Liver (tissue), 9 donors: Measurements from ENCODE around the gene MZT2B. TPM values are rescaled to one million over a fixed set of nuclear protein-coding genes. Genes with fewer than 3 reads are reported as not detected.
"Not testable (repeated sequence)": the region's sequence is repeated elsewhere in the genome, so short reads cannot be mapped to it uniquely, and the experiment has no call there.

Experiments
- DNase-seq: peaks from one replicate; pipeline ENCODE4 v3.0.0-alpha.2; 2017; ENCODE audit warnings: low spot score
- H3K27ac ChIP-seq, 2 donors: one replicate each; pipeline ENCODE4 v1.7.0; 2013; ENCODE audit warnings: inconsistent platforms in 2 of 2, low read length in 2 of 2, control low read depth in 1 of 2, low read depth in 1 of 2, mild to moderate bottlenecking in 1 of 2
- H3K27me3 ChIP-seq, 4 donors: one replicate each; pipeline versions ENCODE4 v1.6.1 to v1.7.0; 2013; ENCODE audit warnings: low read length in 3 of 4, inconsistent platforms in 1 of 4, mild to moderate bottlenecking in 1 of 4, moderate library complexity in 1 of 4; ENCODE audit not compliant: control insufficient read depth in 4 of 4, insufficient read depth in 4 of 4
- H3K36me3 ChIP-seq, 4 donors: one replicate each; pipeline versions ENCODE4 v1.6.1 to v1.7.0; 2013; ENCODE audit warnings: low read length in 3 of 4, mild to moderate bottlenecking in 3 of 4, low read depth in 1 of 4, moderate library complexity in 1 of 4; ENCODE audit not compliant: control insufficient read depth in 4 of 4, insufficient read depth in 3 of 4
- H3K4me1 ChIP-seq, 4 donors: one replicate each; pipeline versions ENCODE4 v1.6.1 to v1.7.0; 2013; ENCODE audit warnings: low read length in 3 of 4, mild to moderate bottlenecking in 3 of 4, moderate library complexity in 1 of 4; ENCODE audit not compliant: control insufficient read depth in 4 of 4, insufficient read depth in 4 of 4
- H3K4me3 ChIP-seq, 3 donors: one replicate each; pipeline versions ENCODE4 v1.6.1 to v1.7.0; 2013; ENCODE audit warnings: low read length in 3 of 3, control low read depth in 1 of 3, low read depth in 1 of 3, mild to moderate bottlenecking in 1 of 3
- H3K9ac ChIP-seq, 2 donors: one replicate each; pipeline ENCODE4 v1.7.0; 2013; ENCODE audit warnings: low read length in 2 of 2, mild to moderate bottlenecking in 2 of 2, moderate library complexity in 2 of 2, control low read depth in 1 of 2, low read depth in 1 of 2
- H3K9me3 ChIP-seq, 4 donors: one replicate each; pipeline versions ENCODE4 v1.6.1 to v1.7.0; 2013; ENCODE audit warnings: low read length in 3 of 4; ENCODE audit not compliant: control insufficient read depth in 4 of 4
- ATF3 ChIP-seq: IDR thresholded peaks from 2 replicates; pipeline ENCODE4 v1.6.1; 2016; ENCODE audit warnings: antibody characterized with exemption
- EGR1 ChIP-seq, 2 donors: IDR thresholded peaks; 2 replicates each; pipeline ENCODE4 v1.6.1; 2016 to 2018; ENCODE audit warnings: antibody characterized with exemption in 2 of 2, low read depth in 2 of 2
- HNF4A ChIP-seq, 2 donors: conservative IDR thresholded peaks; 2 replicates each; pipeline ENCODE4 v1.6.1; 2016; ENCODE audit warnings: antibody characterized with exemption in 2 of 2, mild to moderate bottlenecking in 2 of 2
- RAD21 ChIP-seq, 2 donors: IDR thresholded peaks; 2 replicates each; pipeline ENCODE4 v1.6.1; 2016; ENCODE audit warnings: antibody characterized with exemption in 2 of 2, mild to moderate bottlenecking in 2 of 2
- RXRA ChIP-seq, 2 donors: IDR thresholded peaks; 2 replicates each; pipeline ENCODE4 v1.6.1; 2017 to 2018; ENCODE audit warnings: antibody characterized with exemption in 2 of 2, mild to moderate bottlenecking in 1 of 2
- WGBS: extraction: QIAGEN DNeasy Blood & Tissue Kit; methylation state at CpG from one replicate; pipeline ENCODE4 v1.1.7; 2013; 5-methylcytosine and 5-hydroxymethylcytosine counted together
- polyA plus RNA-seq, 2 donors: library from polyadenylated mRNA; stranded (reverse) in 1 of 2; unstranded in 1 of 2; fragments of 200-250 nt in 1 of 2; fragments of >200 nt in 1 of 2; fragmentation: Nextera tagmentation in 1 of 2; extraction: Ambion mirVana in 1 of 2; gene quantifications; one replicate each; pipeline versions ENCODE4 v1.2.1 to v1.2.3, GENCODE V29; 2013 to 2015
- total RNA-seq, 2 donors: library from RNA; depleted of rRNA; stranded (reverse); fragments of >200 nt; gene quantifications; one replicate each; pipeline ENCODE4 v1.2.3, GENCODE V29; 2014
- TF ChIP-seq, protein P1 (sequence below): IDR thresholded peaks from 2 replicates; pipeline ENCODE4 v1.6.1; 2016; ENCODE audit warnings: antibody characterized with exemption, mild to moderate bottlenecking
- donor health status: healthy.
- donor health status: healthy.
- donor health status: healthy.
- donor health status: healthy.
- donor health status: healthy.

The MZT2B gene
- total and polyA plus RNA-seq, 4 donors = 32.0 to 143 (median 120) TPM

DNA sequence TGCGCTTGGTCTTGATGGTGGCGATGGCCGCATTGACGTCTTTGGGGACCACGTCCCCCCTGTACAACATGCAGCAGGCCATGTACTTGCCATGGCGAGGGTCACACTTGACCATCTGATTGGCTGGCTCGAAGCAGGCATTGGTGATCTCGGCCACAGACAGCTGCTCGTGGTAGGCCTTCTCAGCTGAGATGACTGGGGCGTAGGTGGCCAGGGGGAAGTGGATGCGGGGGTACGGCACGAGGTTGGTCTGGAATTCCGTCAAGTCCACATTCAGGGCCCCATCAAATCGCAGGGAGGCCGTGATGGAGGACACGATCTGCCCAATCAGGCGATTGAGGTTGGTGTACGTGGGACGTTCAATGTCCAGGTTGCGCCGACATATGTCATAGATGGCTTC is 11.8 kb downstream of the MZT2B start:
- H3K27me3 ChIP-seq, H3K27ac ChIP-seq, H3K9me3 ChIP-seq, H3K4me3 ChIP-seq, H3K4me1 ChIP-seq, H3K9ac ChIP-seq, H3K36me3 ChIP-seq, DNase-seq: not testable (repeated sequence)
- 89% methylated on average over 22 of the region's 22 CpGs for WGBS

DNA sequence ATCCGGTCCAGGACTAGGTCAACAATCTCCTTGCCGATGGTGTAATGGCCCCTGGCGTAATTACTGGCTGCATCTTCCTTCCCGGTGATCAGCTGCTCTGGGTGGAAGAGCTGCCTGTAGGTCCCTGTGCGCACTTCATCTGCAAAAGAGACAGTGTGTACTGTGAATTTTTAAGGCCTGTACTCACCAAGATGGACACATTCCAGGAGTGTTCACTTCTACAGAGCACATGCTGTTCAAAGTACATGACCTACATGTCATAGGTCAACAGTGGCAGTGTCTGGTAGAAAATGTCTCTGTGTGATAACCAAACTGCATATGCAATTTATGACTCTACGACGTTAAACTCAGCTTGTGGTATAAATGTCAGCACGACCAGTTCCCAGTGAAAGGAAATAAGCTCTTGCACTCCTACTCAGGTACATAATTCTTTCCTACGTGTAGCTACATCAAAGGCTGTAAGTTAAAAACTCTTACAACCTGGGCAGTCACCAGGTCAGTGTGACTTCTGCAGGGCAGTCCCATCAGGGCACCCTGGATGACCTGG is 13.1 kb downstream of the MZT2B start:
- 70% methylated on average over 9 of the region's 9 CpGs for WGBS
- DNase-seq, H3K9ac ChIP-seq, H3K27me3 ChIP-seq, H3K9me3 ChIP-seq, H3K36me3 ChIP-seq, H3K4me3 ChIP-seq, H3K27ac ChIP-seq, H3K4me1 ChIP-seq: not testable (repeated sequence)
- TF ChIP-seq HNF4A (conservative IDR thresholded peaks at IDR 0.05) (peak in 1 of 2 donors; percentile 58), RXRA (IDR thresholded peaks at IDR 0.05) (peak in 1 of 2 donors; percentile 24)

GRCh38 chr2:130196052-130196451 is 14.0 kb downstream of the MZT2B start:
- not testable (repeated sequence) for H3K9ac ChIP-seq, H3K4me1 ChIP-seq, H3K4me3 ChIP-seq, H3K9me3 ChIP-seq, H3K36me3 ChIP-seq, H3K27ac ChIP-seq, H3K27me3 ChIP-seq, DNase-seq
- WGBS = 92% methylated on average over 10 of the region's 13 CpGs

DNA sequence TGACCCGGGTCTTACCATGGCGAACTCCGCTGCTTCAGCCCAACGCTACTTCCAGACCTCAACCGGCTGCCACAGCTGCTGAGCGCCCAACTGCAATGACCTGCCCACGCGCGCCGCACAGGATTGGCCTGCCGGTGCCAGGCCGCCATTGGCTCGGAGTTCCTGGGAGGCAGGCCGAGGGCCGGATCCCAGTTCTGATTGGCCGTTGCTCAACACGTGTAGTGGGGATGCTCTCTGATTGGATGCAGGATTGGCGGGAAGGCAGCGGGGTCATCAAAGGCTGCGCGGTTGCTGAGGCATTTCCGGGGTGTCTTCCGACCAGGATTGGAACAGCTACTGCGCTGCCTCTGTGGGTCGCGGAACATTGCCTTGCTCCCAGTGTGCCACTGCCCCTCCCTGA is 16.3 kb downstream of the MZT2B start, which contains the start of gene TUBA3E:
TSS of gene TUBA3E (minus strand) at position 97 of the 400 bp plus-strand sequence. CDS start at position 18, 79 bp downstream.
- no peaks in the 10 kb centered on the region for H3K9me3 ChIP-seq
- WGBS = 98% methylated on average over 26 of the region's 26 CpGs
- no peaks in the 10 kb centered on the region for H3K4me1 ChIP-seq

GRCh38 chr2:130202518-130202917 is 20.5 kb downstream of the MZT2B start:
- H3K27me3 ChIP-seq, H3K9ac ChIP-seq, H3K9me3 ChIP-seq, H3K4me3 ChIP-seq, H3K4me1 ChIP-seq, H3K36me3 ChIP-seq, H3K27ac ChIP-seq: not testable (repeated sequence)
- 25% methylated on average over 5 of the region's 7 CpGs for WGBS
- DNase-seq = peak; percentile 55

More for the DNA sequence above, 16.3 kb downstream of the MZT2B start, which contains the start of gene TUBA3E:
- H3K36me3 ChIP-seq = no peaks in the 10 kb centered on the region
- TF ChIP-seq RAD21 (IDR thresholded peaks at IDR 0.05) (no peak), RXRA (IDR thresholded peaks at IDR 0.05) (no peak), EGR1 (IDR thresholded peaks at IDR 0.05; ENCODE audit: low read depth in 2 of 2) (no peak), HNF4A (conservative IDR thresholded peaks at IDR 0.05) (no peak), ATF3 (no peak)
- TF ChIP-seq, protein P1, sequence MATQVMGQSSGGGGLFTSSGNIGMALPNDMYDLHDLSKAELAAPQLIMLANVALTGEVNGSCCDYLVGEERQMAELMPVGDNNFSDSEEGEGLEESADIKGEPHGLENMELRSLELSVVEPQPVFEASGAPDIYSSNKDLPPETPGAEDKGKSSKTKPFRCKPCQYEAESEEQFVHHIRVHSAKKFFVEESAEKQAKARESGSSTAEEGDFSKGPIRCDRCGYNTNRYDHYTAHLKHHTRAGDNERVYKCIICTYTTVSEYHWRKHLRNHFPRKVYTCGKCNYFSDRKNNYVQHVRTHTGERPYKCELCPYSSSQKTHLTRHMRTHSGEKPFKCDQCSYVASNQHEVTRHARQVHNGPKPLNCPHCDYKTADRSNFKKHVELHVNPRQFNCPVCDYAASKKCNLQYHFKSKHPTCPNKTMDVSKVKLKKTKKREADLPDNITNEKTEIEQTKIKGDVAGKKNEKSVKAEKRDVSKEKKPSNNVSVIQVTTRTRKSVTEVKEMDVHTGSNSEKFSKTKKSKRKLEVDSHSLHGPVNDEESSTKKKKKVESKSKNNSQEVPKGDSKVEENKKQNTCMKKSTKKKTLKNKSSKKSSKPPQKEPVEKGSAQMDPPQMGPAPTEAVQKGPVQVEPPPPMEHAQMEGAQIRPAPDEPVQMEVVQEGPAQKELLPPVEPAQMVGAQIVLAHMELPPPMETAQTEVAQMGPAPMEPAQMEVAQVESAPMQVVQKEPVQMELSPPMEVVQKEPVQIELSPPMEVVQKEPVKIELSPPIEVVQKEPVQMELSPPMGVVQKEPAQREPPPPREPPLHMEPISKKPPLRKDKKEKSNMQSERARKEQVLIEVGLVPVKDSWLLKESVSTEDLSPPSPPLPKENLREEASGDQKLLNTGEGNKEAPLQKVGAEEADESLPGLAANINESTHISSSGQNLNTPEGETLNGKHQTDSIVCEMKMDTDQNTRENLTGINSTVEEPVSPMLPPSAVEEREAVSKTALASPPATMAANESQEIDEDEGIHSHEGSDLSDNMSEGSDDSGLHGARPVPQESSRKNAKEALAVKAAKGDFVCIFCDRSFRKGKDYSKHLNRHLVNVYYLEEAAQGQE = no peak
- no peak within 1 kb of the TSS for H3K27ac ChIP-seq
- no peaks in the 10 kb centered on the region for H3K27me3 ChIP-seq
- DNase-seq = no peak
- H3K4me3 ChIP-seq = no peak within 1 kb of the TSS
- H3K9ac ChIP-seq = no peak within 1 kb of the TSS

DNA sequence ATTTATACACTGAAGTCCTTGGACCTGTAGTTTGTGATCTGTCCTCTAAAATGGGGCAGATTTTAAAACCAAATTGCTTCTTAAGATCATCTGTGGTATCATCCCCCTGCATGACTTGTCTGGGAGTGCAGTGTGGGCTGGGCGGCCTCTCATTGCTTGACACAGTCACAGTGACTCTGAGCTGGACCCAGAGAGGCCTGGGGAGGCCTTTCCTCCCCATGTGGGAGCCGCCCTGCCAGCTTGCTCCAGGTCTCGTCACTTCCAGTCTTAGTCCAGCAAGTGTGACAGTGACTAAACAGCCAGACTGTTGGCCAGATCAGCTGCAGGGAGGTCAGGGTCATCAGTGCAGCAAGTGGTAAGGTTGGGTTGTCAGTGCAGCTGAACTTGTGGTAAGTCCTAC is 21.1 kb downstream of the MZT2B start:
- H3K9ac ChIP-seq, H3K4me1 ChIP-seq, H3K27me3 ChIP-seq, H3K9me3 ChIP-seq, H3K27ac ChIP-seq, DNase-seq, H3K4me3 ChIP-seq, H3K36me3 ChIP-seq: not testable (repeated sequence)
- 94% methylated on average over 3 of the region's 3 CpGs for WGBS

DNA sequence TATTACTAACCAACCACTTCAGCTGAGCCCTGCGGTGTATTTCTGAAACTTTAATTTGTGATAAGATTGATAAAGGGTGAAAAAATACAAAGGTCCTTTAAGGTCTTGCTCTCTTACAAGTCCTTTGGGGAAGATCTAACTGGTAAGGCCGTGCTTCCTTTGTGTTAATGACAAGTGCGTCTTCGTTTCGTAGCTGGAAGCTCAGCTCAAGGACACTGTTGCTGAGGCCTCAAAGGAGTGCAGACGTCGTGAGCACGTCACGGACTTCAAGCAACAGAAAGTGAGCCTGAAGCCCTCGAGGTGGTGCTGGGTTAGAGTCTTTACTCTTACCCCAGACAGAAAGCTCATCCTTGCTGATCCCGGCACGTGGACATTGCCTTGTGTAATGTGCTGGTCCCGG is 25.0 kb downstream of the MZT2B start:
- not testable (repeated sequence) for DNase-seq, H3K4me1 ChIP-seq, H3K36me3 ChIP-seq, H3K9ac ChIP-seq, H3K27me3 ChIP-seq, H3K9me3 ChIP-seq, H3K27ac ChIP-seq, H3K4me3 ChIP-seq
- WGBS = 85% methylated on average over 13 of the region's 13 CpGs
